Measurements from ENCODE around the gene WLS.

DNA sequence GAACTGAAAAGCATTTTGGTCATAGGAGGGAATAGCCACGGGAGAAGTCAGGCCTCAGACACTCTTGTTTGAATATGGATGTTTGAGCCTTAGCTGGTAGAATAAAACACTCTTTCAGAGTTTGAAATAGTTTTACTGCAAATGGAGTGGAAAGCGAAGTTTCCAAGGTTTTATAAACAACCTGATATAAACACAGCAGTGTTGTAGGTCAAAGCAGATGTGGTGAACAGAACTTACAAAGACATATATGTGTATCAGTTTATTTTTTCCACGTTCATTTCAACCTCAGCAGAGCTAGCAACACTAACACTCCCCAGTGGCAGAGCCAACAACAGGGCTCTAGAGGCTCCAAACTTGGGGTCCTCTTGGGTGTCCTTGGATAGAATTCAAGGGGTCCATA is 89.9 kb downstream of the WLS start:
- TF ChIP-seq REST (IDR thresholded peaks at IDR 0.05; ENCODE audit: low read depth), result no peak
- TF ChIP-seq TCF12 (IDR thresholded peaks at IDR 0.05; ENCODE audit: low read depth), result no peak
- no peak for TF ChIP-seq ZBTB7A (IDR thresholded peaks at IDR 0.05; ENCODE audit: low read depth)
- TF ChIP-seq YY1 (IDR thresholded peaks at IDR 0.05; ENCODE audit: low read depth), result no peak
- no peak for TF ChIP-seq TAF1 (IDR thresholded peaks at IDR 0.05; ENCODE audit: low read depth)
- no peak for TF ChIP-seq EP300 (IDR thresholded peaks at IDR 0.05; ENCODE audit: borderline replicate concordance)
- TF ChIP-seq RAD21 (IDR thresholded peaks at IDR 0.05; ENCODE audit: low read depth), result no peak
- TF ChIP-seq USF1 (IDR thresholded peaks at IDR 0.05), result no peak
- no peak for TF ChIP-seq TEAD4 (IDR thresholded peaks at IDR 0.05)
